GM21717 (cell line): ENCODE data around the gene NPAS3.
"Not testable (repeated sequence)": the region's sequence is repeated elsewhere in the genome, so short reads cannot be mapped to it uniquely, and the experiment has no call there.

Source experiments
- ATAC-seq: cut with Tn5 transposase; IDR thresholded peaks from one replicate; pipeline ENCODE4 v1.9.1; 2021; ENCODE audit warnings: mild to moderate bottlenecking, moderate library complexity; ENCODE audit not compliant: unreplicated experiment

The NPAS3 gene

DNA sequence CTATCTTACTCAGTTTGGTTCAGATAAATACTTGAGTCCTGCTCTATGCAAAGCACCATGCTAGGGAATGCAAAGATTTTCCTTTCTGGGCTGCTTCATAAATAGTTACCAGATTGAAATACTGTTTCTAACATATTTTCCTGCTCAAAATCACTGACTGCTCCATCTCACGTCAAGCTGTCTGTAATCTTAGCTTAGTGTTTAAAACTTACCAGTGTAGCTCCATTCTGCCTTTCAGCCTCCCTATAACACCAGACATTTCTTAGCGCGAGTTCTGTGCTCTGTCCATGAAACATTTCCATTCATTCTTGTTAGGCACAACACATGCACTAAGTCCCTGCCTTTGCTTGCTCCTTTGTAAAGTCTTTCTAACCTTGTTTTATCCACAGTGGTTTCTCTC is 129.4 kb downstream of the NPAS3 start:
- ATAC-seq: no peak

DNA sequence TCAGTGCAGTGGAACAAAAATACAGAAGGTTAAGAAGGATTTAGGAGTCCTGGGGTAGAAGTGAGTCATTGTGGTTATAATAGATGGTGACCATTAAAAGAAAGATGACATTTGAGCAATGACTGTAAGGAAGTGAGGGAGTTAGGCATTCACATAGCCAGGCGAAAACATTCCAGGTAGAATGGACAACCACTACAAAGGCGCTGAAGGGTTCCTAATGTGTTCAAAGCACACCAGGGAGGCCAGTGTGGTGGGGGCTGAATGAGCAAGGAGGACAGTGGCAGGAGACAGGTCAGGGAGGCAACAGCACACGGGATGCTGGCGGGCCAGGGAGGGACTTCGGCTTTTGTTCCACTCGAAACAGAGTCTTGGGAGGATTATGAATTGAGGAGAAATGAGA is 129.9 kb downstream of the NPAS3 start:
- ATAC-seq: no peak

DNA sequence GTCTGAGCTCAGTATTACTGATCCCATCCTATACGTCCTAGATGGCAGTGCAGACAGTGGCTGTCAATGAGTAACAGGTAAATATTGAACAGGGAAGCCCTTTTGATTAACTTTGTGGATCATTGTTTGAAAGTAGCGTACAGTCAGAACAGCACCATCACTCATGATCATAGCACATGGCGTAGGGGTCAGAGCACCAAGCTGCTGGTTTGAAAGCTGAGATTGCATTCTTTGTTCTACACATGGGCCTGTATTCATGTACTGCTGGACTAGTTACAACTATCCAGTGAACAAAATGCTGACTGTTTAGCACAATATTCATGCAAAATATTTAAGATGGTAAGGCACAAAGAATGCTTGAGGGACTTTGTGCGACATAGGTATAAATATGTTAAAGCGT is 131.8 kb downstream of the NPAS3 start:
- ATAC-seq: no peak

DNA sequence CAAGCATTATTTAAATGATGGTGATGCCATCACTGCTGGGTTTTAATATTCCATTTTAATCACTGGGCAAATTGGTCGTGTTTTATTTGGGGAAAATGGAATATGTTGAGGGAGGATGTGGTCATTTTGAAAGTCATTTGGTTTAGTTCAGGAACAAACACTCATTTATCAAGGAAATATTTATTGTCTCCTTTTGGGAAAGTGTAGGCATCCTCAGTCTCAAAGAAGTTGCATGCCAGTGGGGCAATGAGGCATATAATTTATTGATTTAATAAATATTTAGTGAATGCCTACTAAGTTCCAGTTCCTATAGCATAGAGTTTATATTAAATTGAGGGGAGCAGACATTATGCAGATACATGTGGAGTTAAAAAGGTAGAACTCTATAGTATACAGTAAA is 134.3 kb downstream of the NPAS3 start:
- ATAC-seq: no peak

DNA sequence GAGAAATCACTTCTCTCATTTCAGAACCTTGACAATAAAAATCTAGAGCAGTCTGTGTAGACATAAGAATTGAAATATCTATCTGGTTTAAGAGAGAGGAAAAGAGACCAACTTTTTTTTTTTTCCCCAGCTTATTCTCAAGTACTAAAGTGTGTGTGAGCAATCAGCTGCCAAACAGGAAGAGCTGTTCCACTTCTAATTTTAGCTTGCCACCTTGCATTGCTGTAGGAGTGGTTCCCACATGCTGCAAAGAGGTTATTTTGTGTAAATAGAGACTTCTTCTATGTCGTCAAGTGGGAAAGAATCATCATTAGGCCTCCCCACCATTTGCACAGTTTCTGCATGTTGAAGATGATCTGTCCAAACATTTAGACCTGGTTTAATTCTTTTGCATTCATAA is 142.6 kb downstream of the NPAS3 start:
- no peak for ATAC-seq

DNA sequence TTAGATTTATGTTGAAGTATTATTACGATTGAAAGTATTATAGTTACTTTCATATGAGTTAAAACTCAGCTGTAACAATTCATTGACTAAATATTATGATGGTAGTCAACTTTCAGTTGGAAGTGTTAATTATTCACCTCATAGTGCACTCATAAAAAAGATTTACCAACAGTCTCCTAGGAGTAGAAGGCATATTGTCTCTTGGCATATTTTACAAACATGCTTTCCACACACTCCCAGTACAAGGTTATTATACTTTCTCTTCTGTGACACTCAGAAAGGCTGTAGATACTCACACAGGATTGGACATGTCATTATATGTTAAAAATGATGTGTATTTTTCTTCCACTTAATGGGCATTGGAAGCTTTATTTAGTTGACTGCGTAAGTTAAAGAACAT is 147.1 kb downstream of the NPAS3 start:
- no peak for ATAC-seq

DNA sequence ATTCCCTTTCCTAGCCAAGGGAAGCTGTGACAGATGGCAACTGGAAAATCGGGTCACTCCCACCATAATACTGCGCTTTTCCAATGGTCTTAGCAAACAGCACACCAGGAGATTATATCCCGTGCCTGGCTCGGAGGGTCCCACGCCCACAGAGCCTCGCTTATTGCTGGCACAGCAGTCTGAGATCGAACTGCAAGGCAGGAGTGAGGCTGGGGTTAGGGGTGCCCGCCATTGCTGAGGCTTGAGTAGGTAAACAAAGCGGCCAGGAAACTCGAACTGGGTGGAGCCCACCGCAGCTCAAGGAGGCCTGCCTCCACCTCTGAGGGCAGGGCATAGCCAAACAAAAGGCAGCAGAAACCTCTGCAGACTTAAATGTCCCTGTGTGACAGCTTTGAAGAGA is 149.6 kb downstream of the NPAS3 start:
- ATAC-seq: not testable (repeated sequence)

DNA sequence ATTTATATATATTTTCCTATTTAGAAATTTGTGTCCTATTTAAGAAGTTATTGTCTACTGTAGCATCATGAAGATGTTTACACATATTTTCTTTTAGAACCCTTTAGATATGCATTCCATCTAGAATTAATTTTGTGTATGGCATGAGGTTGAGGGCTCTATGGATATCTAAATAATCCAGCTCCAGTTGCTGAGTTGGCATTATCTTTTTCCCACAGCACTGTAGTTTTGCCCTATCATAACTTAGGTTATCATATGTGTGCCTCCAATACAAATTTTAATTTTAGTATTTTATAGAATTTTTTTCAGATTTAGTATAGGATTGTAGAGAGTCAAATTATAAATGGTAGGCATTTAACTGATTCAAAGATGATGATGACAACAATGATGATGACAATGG is 159.3 kb downstream of the NPAS3 start:
- no peak for ATAC-seq

DNA sequence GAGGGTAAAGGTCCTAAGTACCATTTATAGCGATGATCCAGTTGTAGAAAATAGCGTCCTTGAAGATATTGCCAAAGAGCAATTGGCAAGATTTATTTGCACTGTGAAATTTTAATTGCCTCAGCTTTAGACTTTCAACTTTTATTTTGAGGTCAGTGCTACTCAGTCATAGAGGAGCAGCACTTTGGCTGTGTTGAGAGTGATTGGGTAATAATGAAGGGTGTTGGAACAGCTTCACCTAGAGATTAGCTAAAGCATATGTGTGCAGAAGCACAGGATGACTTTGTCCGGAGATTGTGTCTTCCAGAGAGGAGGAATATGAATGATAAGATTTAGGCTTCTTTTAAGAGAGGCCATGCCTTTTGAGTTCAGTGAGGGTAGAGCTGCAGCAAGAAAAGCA is 164.8 kb downstream of the NPAS3 start:
- no peak for ATAC-seq

DNA sequence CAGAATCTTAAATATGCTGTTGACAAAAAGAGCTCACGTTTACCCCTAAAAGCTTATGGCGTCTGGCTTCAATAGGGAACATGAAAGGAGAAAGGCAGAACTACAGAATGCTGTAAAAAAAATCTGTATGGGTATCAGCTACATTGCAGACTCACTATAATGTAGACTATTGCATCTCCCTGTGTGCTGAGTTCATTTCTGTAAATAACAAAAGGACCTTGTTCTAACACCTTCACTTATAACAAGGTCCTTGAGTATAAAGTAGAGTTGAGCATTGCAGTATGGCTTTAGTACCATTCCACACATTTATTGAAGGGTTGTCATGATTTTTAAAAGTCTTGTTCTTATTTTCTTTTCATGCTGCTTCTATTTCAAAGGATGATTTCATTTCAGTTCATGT is 165.3 kb downstream of the NPAS3 start:
- ATAC-seq: no peak

DNA sequence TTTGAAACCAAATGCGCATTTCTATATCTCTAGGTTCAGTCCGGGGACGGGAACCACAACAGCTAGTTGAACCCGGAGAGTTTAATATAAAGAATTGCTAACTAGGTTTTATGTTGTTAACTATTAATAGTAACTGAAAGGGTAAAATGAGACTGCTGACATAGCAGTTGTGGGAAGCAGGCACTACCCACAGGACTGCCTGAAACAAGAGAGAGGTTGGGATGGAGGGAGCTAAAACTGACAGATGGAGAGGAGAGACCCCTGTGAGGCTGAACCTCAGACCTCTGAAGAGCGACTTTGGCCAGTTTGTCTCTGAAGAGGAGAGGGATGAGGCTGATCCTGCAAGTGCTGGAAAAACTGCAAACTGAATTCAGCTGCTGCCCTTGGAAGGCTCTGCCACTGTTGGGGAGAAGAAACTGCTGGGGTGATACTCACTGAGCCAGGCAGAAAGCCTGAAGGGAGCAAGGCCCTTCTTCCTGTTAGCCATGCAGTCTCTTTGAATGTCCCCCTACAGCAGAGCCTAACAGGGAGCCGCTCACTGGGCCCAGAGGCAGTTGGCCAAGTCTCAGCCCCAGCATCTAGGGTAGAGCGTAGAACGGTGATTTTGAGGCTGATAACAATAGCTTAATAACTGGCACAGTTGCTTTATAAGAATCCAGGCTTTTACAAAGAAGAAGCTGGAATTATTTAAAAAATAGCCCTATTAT is 172.2 kb downstream of the NPAS3 start:
- ATAC-seq: no peak

DNA sequence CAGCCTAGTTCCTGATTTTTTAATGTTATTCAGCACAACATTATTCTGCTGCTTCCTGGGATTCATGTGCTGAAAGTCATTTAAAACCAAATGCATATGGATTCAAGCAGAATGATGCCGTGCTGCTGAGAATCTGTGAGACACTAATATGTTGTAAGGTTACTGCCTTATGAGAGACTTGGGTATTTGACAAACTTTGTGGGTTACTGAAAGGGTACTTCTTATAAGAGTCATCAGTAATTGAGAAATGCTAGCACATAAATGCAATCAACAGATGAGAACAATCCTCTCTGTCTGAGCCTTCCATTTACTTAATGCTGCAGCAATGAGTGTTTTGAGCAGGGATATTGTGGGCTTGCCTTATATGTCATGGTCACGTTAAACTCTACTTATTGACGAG is 175.7 kb downstream of the NPAS3 start:
- ATAC-seq: no peak

DNA sequence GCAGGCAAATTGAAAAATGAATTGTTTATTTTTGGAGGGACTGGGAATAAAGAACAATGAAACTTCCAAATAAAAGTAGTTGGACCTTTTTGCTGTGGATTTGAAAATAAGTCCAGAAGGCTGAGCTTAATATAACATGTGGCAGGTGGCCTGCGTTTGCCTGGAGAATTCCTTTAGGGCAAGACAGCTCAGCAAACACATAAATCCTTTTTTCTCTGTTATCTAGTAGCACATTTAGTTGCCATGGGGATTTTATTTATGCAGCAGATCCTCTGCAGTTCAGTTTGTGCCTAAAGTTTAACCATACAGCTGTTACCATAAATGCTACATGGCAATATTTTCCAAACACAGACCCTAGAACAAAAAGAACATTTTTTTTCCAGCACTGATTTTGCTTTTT is 180.0 kb downstream of the NPAS3 start:
- no peak for ATAC-seq

DNA sequence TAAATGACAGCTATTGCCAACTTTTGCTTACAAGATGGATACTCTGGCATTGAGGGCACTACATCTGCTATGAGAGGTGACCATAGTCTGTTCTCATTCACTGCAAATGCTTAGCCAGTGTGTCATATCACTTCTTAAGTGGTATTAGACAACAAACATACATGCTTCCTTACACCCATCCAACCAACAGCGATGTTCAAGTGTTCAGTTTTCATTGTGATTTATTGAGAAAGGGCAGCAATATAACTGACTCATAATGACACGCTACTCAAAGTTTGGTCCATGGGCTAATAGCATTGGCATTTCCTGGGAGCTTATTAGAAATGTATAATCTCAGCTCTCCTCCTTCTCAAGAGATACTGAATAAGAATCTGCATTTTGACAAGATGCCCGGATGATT is 181.7 kb downstream of the NPAS3 start:
- no peak for ATAC-seq

DNA sequence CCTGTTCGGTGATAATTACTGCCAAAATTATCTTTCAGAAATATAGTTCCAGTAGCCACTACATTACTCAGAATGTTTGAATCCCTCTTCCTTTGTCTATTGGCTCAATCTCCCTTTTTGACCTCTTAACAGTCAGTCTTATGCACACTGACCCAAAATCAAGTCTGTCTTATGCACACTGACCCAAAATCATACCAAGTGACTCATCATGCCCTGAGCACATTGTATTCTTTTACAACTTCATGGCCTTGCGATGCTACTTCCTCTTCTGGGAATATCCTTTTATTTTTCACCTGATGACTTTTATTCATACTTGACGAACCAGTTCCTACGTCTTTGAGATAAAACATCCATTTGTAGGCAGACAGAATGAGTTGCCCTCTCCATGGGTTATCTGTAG is 182.3 kb downstream of the NPAS3 start:
- no peak for ATAC-seq

DNA sequence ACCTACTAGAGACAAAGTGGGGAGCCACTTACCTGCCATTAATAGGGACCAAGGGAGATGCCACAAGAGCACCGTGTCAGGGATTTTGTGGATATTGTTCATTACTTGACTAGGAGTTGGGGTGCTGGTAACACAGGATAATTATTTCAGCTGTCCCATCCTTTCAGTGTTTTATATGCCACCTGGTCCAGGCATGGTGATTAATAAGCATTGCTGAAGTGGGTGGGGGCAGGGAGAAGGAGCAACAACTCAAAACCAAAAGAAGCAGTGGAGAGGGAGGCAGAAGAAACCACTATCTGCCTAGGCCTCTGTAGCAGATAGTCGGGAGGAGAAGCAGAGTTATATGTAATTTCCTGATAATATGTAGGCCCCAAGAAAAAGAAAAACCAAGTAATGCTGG is 184.6 kb downstream of the NPAS3 start:
- no peak for ATAC-seq

DNA sequence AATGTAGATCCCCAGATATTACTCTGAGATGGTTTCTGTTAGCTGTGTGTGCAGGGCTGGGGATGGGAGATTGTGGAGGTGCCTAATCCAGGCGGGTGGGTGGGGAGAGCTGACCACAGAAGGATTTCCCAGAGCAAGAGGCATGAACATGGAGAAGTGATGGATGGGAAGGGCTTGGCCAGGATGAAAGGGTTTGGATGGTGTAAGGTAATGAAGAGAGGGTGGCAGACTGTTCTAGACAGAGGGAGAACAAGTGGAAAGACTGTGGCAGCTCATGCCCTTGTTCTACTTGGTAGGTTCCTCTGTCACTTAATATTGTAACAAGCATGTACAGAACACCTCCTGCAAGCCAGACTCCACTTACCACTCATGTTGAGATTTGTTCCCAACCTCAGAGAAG is 187.8 kb downstream of the NPAS3 start:
- ATAC-seq: no peak

DNA sequence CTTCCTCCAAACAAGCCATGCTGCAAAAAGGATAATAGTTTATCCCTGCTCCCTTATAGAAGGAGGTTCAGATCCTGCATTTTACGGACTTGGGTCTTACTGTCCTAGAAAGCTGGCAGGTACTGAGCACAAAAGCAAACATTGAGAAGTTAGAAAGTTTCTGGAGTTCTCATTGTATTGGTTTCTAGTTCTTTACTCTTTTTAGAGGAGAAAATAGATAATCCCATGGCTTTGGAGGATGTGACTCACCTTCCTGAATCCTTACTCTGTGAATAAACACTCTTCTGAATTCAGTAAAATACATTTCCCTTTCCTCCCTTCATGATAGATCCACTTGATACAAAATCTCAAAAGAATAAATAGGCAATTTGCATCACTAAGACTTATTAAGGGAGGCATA is 188.9 kb downstream of the NPAS3 start:
- no peak for ATAC-seq

DNA sequence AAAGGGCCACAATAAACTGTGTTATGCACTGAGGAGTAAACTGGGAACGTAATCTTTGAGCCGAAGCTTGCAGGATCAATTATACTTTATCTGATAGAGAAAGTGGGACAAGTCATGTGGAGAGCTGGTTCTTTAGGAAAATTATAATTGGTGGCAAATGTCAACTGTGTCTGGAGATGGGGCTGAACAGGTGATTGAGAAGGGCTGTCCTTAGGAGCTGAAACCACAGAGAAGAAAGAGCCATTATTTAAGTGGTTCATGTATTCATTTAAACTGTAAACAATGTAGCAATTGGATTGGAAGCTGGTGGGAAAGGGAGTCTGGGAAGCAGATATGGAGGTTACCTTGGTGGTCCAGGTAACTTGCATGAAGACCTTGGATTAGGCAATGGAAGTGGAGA is 193.1 kb downstream of the NPAS3 start:
- ATAC-seq: no peak

DNA sequence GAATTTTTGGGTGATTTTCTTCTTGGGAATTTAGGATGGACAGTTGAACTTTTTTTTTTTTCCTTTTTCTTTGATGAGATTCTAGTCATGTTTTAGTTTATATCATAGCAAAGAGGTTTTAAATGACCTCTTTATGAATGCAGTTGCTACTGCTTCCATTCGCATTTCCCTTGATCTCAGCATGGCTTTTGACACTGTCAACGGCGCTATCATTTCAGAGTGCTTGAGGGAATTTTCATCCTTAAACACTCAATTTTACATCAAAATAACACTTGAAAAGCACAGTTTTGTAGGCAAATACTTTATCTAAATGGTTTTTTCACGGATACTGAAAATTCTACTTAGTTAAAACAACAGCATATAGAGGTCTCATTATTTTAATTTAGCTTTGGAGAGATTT is 195.5 kb downstream of the NPAS3 start:
- ATAC-seq: no peak

DNA sequence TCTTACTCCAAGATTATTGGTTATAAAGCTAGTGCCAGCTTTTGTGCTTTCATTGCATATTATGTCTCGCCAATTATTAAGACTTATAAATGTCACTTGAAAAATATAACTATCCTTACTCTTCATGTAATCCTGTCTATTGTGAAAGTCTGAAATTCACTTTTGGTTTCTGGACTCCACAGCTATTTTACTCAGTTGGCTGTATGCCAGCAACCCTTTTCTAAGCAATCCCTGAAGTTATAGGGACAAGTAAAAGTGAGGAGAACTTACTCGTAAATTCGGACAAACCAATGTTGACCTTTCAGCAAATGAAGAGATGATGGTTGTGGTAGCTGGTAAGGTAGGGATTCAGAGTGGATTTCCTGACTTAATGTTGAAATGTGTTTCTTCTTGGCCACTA is 196.3 kb downstream of the NPAS3 start:
- ATAC-seq: no peak

DNA sequence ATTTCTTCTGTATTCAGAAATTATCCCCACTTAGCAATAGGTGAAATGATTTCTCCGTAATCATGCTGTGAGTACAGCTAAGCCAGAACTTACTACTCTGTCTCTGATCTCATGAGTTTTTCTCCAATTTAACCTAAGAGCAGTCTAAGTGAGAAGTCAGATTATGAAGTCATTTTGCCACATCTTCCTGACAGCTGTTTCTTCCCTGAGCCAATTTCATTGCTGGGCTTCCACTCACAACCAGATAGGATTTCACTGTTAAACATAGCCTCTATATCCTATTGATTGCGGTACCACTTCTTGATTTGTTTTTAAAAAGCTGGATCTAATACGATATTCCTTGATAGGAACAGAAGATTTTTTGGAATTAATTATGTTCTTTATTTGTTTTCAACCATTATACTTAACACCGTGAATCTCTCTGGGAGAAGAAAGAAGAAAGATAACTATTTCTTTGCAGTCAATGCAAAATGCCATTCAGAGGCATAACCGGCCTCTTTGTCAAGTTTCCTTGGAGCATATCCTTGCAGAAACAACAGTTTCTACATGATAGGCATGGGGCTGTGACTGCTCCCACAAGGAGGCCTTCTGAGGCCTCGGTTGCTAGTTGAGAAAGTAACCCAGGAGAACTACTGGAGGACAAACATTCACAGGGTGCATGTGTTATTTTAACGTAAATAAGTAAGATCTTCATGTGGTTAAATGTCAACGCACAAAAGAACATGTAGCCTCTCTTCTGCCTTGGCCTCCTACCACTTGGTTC is 212.2 kb downstream of the NPAS3 start:
- ATAC-seq: no peak

DNA sequence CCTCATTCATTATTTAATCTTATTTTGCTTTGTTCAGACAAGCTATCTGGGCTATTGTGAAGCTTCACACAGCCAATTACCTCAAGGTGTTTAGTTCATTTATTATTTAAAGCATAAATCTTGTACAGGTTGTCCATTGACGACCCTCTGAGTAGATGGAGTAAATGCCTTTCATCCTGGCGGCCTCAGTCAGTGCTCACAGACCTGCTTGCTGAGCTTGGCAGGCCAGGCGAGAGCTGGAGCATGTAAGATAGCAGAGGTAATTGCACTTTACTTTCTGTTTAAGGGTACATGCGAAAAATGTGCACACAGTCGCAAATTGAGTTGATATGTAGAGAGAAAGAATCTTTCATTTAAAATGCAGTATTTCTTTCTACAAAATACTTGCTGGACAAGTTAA is 224.4 kb downstream of the NPAS3 start:
- no peak for ATAC-seq
